H9 (cell line): ENCODE results near the gene ALX3. TPM values are rescaled to one million over a fixed set of nuclear protein-coding genes. Genes with fewer than 3 reads are reported as not detected.

ENCODE experiments used
- DNase-seq: peaks from one replicate; pipeline ENCODE4 v3.0.0-alpha.2; 2017
- H2AFZ ChIP-seq: one replicate; pipeline ENCODE4 v1.6.1; 2013; ENCODE audit warnings: mild to moderate bottlenecking, low read length, control low read depth, moderate library complexity
- H2AK5ac ChIP-seq: 2 replicates; pipeline ENCODE4 v1.6.1; 2013; ENCODE audit warnings: low read length, control low read depth, mixed read lengths; ENCODE audit not compliant: insufficient read length
- H2BK120ac ChIP-seq: one replicate; pipeline ENCODE4 v1.6.1; 2013; ENCODE audit warnings: low read depth, mild to moderate bottlenecking, low read length, control low read depth, inconsistent platforms; ENCODE audit not compliant: poor library complexity, severe bottlenecking
- H2BK12ac ChIP-seq: 2 replicates; pipeline ENCODE4 v1.6.1; 2013; ENCODE audit warnings: low read length, control low read depth, mixed read lengths, low read depth; ENCODE audit not compliant: insufficient read length
- H2BK15ac ChIP-seq: 2 replicates; pipeline ENCODE4 v1.6.1; 2013; ENCODE audit warnings: low read depth, low read length, control low read depth
- H2BK20ac ChIP-seq: one replicate; pipeline ENCODE4 v1.6.1; 2013; ENCODE audit warnings: low read depth, mild to moderate bottlenecking, low read length, control low read depth, inconsistent platforms; ENCODE audit not compliant: poor library complexity, severe bottlenecking
- H2BK5ac ChIP-seq: 2 replicates; pipeline ENCODE4 v1.6.1; 2013; ENCODE audit warnings: low read length, control low read depth, mixed read lengths; ENCODE audit not compliant: insufficient read length
- H3K14ac ChIP-seq: 2 replicates; pipeline ENCODE4 v1.6.1; 2013; ENCODE audit warnings: low read length, control low read depth; ENCODE audit not compliant: insufficient read depth
- H3K18ac ChIP-seq: 2 replicates; pipeline ENCODE4 v1.6.1; 2013; ENCODE audit warnings: low read depth, mild to moderate bottlenecking, mixed read lengths, low read length, control low read depth; ENCODE audit not compliant: insufficient read length
- H3K23ac ChIP-seq: 2 replicates; pipeline ENCODE4 v1.6.1; 2013; ENCODE audit warnings: low read length, control low read depth, mixed read lengths, low read depth; ENCODE audit not compliant: insufficient read length
- H3K23me2 ChIP-seq: 2 replicates; pipeline ENCODE4 v1.6.1; 2013; ENCODE audit warnings: low read depth, mild to moderate bottlenecking, mixed read lengths, low read length, control low read depth; ENCODE audit not compliant: insufficient read length, poor library complexity, severe bottlenecking
- H3K27ac ChIP-seq: 2 replicates; pipeline ENCODE4 v1.5.1; 2013; ENCODE audit warnings: low read length, control low read depth, mixed read lengths, low read depth; ENCODE audit not compliant: insufficient read length
- H3K27me3 ChIP-seq: 2 replicates; pipeline ENCODE4 v1.6.1; 2013; ENCODE audit warnings: low read length, control low read depth, inconsistent platforms; ENCODE audit not compliant: insufficient read depth
- H3K4ac ChIP-seq: 2 replicates; pipeline ENCODE4 v1.6.1; 2013; ENCODE audit warnings: low read depth, mild to moderate bottlenecking, control low read depth, inconsistent platforms, low read length, moderate library complexity
- H3K4me1 ChIP-seq: 2 replicates; pipeline ENCODE4 v1.6.1; 2013; ENCODE audit warnings: low read length, control low read depth, inconsistent platforms; ENCODE audit not compliant: insufficient read depth
- H3K4me2 ChIP-seq: 2 replicates; pipeline ENCODE4 v1.6.1; 2013; ENCODE audit warnings: low read length, control low read depth, mixed read lengths; ENCODE audit not compliant: insufficient read length, insufficient read depth
- H3K56ac ChIP-seq: 2 replicates; pipeline ENCODE4 v1.6.1; 2013; ENCODE audit warnings: low read depth, mild to moderate bottlenecking, mixed read lengths, low read length, control low read depth; ENCODE audit not compliant: insufficient read length
- H3K79me1 ChIP-seq: 2 replicates; pipeline ENCODE4 v1.6.1; 2013; ENCODE audit warnings: low read depth, mild to moderate bottlenecking, moderate library complexity, low read length, control low read depth, inconsistent platforms; ENCODE audit not compliant: insufficient read depth, poor library complexity, severe bottlenecking
- H3K79me2 ChIP-seq: 2 replicates; pipeline ENCODE4 v1.6.1; 2013; ENCODE audit warnings: low read length, control low read depth, inconsistent platforms; ENCODE audit not compliant: insufficient read depth
- H3K9ac ChIP-seq: 2 replicates; pipeline ENCODE4 v1.6.1; 2013; ENCODE audit warnings: low read length, control low read depth, mixed read lengths; ENCODE audit not compliant: insufficient read length; ENCODE audit errors: extremely low read depth
- H3K9me3 ChIP-seq: one replicate; pipeline ENCODE4 v1.6.1; 2013; ENCODE audit warnings: low read depth, low read length, inconsistent platforms; ENCODE audit not compliant: control insufficient read depth
- H3T11ph ChIP-seq: one replicate; pipeline ENCODE4 v1.6.1; 2013; ENCODE audit warnings: mild to moderate bottlenecking, low read length, control low read depth, inconsistent platforms
- H4K20me1 ChIP-seq: one replicate; pipeline ENCODE4 v1.6.1; 2013; ENCODE audit not compliant: control insufficient read depth, insufficient read length, insufficient read depth
- H4K5ac ChIP-seq: 2 replicates; pipeline ENCODE4 v1.6.1; 2013; ENCODE audit warnings: low read depth, mild to moderate bottlenecking, mixed read lengths, low read length, control low read depth; ENCODE audit not compliant: insufficient read length
- H4K8ac ChIP-seq: replicated peaks from 2 replicates; pipeline ENCODE4 v1.6.1; 2013; ENCODE audit warnings: low read length, control low read depth, mixed read lengths, low read depth; ENCODE audit not compliant: insufficient read length
- H4K91ac ChIP-seq: 2 replicates; pipeline ENCODE4 v1.6.1; 2013; ENCODE audit warnings: low read depth, mild to moderate bottlenecking, moderate library complexity, mixed read lengths, low read length, control low read depth; ENCODE audit not compliant: insufficient read length
- H3K27ac Mint-ChIP-seq, 3 experiments: 2 replicates in 2 of 3; 3 replicates in 1 of 3; pipeline ENCODE4 v1.8.0; 2020 to 2021; ENCODE audit warnings: mixed read lengths in 3 of 3, mild to moderate bottlenecking in 1 of 3, moderate library complexity in 1 of 3
- H3K27me3 Mint-ChIP-seq: 2 replicates; pipeline ENCODE4 v1.8.0; 2021; ENCODE audit warnings: low read depth, mild to moderate bottlenecking, moderate library complexity, mixed read lengths
- H3K36me3 Mint-ChIP-seq, 3 experiments: 2 replicates in 2 of 3; 3 replicates in 1 of 3; pipeline ENCODE4 v1.8.0; 2020 to 2021; ENCODE audit warnings: low read depth in 3 of 3, mixed read lengths in 3 of 3; ENCODE audit not compliant: insufficient read depth in 1 of 3
- H3K4me1 Mint-ChIP-seq, 2 experiments: 2 replicates each; pipeline ENCODE4 v1.8.0; 2020; ENCODE audit warnings: mixed read lengths in 2 of 2
- H3K4me3 Mint-ChIP-seq, 2 experiments: 2 replicates in 1 of 2; 3 replicates in 1 of 2; pipeline ENCODE4 v1.8.0; 2020 to 2021; ENCODE audit warnings: mild to moderate bottlenecking in 2 of 2, mixed read lengths in 2 of 2, moderate library complexity in 1 of 2
- H3K9me3 Mint-ChIP-seq, 2 experiments: 2 replicates in 1 of 2; 3 replicates in 1 of 2; pipeline ENCODE4 v1.8.0; 2020; ENCODE audit warnings: mild to moderate bottlenecking in 2 of 2, mixed read lengths in 2 of 2, moderate library complexity in 1 of 2
- CTCF ChIP-seq: fragments of 200-600 bp; sonication (generic); conservative IDR thresholded peaks from 3 replicates; pipeline ENCODE4 v1.8.0; 2021; ENCODE audit warnings: antibody characterized with exemption, mild to moderate bottlenecking
- WGBS: extraction: QIAGEN DNeasy Blood & Tissue Kit; methylation state at CpG from one replicate; pipeline ENCODE4 v1.1.7; 2013; ENCODE audit warnings: missing lambda C conversion rate, low lambda C conversion rate, mixed read lengths; ENCODE audit not compliant: insufficient read length; ENCODE audit errors: extremely low coverage; 5-methylcytosine and 5-hydroxymethylcytosine counted together
- total RNA-seq: library from RNA; stranded (reverse); gene quantifications from 2 replicates; pipeline ENCODE4 v1.2.1, GENCODE V29; 2021

The ALX3 gene
- total RNA-seq, 1 experiment from 2014 or later, result not detected

- no peak overlapping the region for H3K56ac ChIP-seq
- H3K79me1 ChIP-seq, result no peaks in the 10 kb centered on the region
- H3K14ac ChIP-seq, result no peak overlapping the region
- DNase-seq, result no peak
- H2BK20ac ChIP-seq, result no peak overlapping the region
- H3K4ac ChIP-seq, result no peak overlapping the region
- H4K91ac ChIP-seq, result no peak overlapping the region
- no peak overlapping the region for H3K4me2 ChIP-seq
- no peak overlapping the region for H3K4me3 Mint-ChIP-seq
- H3K79me2 ChIP-seq, result no peaks in the 10 kb centered on the region
- H3K9me3 Mint-ChIP-seq, result no peaks in the 10 kb centered on the region
- no peak overlapping the region for H3K23ac ChIP-seq
- no CpG with 5 or more reads among the region's 2 CpGs for WGBS
- peaks cover 42 to 97% (median 91%) of the 10 kb centered on the region in 3 experiments for H3K36me3 Mint-ChIP-seq
- H3K27me3 Mint-ChIP-seq, result no peaks in the 10 kb centered on the region
- no peak overlapping the region for H2AK5ac ChIP-seq
- H2BK5ac ChIP-seq, result no peak overlapping the region
- H4K5ac ChIP-seq, result no peak overlapping the region
- H3K9ac ChIP-seq, result no peak overlapping the region
- H3K18ac ChIP-seq, result no peak overlapping the region
- H2BK12ac ChIP-seq, result no peak overlapping the region
- TF ChIP-seq CTCF, result no peak
- H4K8ac ChIP-seq, result no peak overlapping the region
- no peak overlapping the region for H2BK120ac ChIP-seq
- no peak overlapping the region for H3K27ac Mint-ChIP-seq
- H2AFZ ChIP-seq, result no peak overlapping the region
- no peaks in the 10 kb centered on the region for H3K4me1 Mint-ChIP-seq
- no peak overlapping the region for H3T11ph ChIP-seq
- H3K9me3 ChIP-seq, result no peaks in the 10 kb centered on the region
- H3K23me2 ChIP-seq, result no peaks in the 10 kb centered on the region
- no peaks in the 10 kb centered on the region for H3K27me3 ChIP-seq
- no peaks in the 10 kb centered on the region for H3K4me1 ChIP-seq
- no peaks in the 10 kb centered on the region for H4K20me1 ChIP-seq
- H3K27ac ChIP-seq, result no peak overlapping the region
- no peak overlapping the region for H2BK15ac ChIP-seq
These were observed 19.2 kb downstream of the ALX3 start for GRCh38 chr1:110051262-110051648.
